AG10803 (cell line): Measurements from ENCODE around the gene PAX8.

Source experiments
- DNase-seq: peaks from one replicate; pipeline ENCODE4 v3.0.0; 2010; ENCODE audit warnings: low read depth
- H3K4me3 ChIP-seq: 2 replicates; pipeline ENCODE4 v1.5.1; 2011; ENCODE audit warnings: mild to moderate bottlenecking, low read length, control low read depth
- CTCF ChIP-seq: conservative IDR thresholded peaks from 2 replicates; pipeline ENCODE4 v1.5.1; 2011; ENCODE audit warnings: mild to moderate bottlenecking, low read length, control low read depth, inconsistent platforms

PAX8 gene

DNA sequence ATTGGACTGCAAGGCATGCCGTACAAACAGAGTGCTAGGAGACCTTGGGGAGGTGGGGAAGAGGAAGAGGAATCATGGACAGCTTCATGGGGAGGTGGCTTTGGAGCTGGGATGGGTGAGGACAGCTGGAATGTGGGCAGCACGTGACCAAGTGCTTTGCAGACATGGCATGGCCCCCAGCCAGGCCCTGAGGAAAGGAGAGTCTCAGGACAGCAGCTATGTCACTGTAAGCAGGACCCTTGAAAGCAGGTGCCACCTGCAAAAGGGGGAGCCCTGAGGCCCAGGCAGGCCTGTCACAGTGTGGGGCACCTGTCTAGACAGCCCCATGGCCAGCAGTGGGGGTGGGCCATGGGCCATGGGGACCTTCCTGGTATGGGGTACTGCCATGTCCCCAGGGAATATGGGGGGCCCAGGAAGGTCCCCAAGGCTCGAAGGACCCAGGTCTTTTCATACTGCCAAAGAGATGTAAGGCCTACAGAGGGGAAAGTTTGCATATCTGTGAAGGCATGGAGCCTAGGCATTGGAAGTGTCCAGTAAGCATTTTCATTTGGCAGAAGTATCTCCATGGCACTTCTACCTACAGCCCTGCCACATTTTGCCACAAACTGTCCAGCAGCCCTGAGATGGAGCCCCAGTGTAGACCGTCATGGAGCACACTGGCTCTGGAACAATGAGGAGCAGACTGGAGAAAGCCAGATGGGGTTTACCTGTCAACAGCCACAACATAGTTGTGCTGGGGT is 9.9 kb downstream of the PAX8 start:
- no peak overlapping the region for H3K4me3 ChIP-seq
- TF ChIP-seq CTCF = no peak
- DNase-seq = no peak

DNA sequence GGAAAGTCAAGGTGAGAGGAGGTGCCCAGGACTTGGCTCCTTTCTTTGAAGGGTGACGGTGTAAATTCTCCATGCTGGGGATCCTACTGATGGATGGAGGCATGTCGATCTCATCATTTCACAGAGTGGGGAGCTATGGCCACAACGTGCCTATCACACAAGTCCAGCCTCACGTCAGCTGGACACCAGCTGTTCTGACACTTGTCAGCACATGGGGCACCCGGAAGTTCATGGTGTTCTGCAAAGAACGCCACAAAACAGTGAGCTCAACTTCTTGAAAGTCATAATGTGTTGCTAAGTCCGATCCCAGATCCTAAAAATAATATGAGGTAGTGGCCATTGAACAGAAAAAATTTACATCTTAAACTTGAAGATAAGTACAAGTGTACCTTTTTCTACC is 12.3 kb downstream of the PAX8 start:
- DNase-seq = no peak
- H3K4me3 ChIP-seq = no peak overlapping the region
- no peak for TF ChIP-seq CTCF

- no peak for DNase-seq
- no peak for TF ChIP-seq CTCF
- H3K4me3 ChIP-seq = no peak overlapping the region
Measured at GRCh38 chr2:113264713-113265403, 13.9 kb downstream of the PAX8 start.

DNA sequence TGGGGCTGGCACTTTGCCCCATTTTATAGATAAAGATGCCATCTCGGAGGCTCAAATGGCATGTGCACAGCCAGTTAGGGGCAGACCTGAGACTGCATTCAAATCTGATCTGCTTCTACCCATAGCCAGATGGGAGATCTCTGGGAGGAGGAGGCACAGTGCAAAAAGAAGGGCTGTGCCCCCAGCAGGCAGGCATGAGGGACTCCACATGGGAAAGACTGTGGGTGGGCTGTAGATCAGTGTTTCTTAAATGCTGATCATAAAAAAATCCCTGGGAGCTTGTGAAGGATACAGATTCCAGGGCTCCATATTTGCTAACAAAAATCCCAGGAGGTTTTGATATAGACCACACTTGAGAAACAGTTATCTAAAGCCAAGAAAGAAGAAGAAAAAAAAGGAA is 15.2 kb downstream of the PAX8 start:
- no peak for TF ChIP-seq CTCF
- no peak for DNase-seq
- H3K4me3 ChIP-seq = no peak overlapping the region

DNA sequence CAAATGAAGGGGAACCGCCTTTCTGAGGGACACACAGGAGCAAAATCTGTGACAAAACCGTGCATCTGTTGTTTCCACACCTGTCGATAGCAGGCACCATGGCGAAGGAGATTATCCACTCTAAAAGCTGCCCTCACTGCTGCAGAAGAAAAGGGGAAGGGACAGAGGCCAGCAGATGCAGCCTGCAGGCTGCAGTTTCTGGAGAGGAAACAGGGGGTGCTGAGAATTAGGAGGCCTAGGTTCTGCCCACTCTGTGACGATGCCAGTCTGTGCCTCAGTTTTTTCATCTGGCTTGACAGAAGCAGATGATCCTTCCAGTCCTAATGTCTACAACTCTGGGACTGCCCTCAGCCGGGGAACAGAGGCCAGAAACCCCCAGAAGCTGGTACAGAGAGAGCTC is 17.7 kb downstream of the PAX8 start:
- no peak for TF ChIP-seq CTCF
- H3K4me3 ChIP-seq = no peak overlapping the region
- DNase-seq = no peak

DNA sequence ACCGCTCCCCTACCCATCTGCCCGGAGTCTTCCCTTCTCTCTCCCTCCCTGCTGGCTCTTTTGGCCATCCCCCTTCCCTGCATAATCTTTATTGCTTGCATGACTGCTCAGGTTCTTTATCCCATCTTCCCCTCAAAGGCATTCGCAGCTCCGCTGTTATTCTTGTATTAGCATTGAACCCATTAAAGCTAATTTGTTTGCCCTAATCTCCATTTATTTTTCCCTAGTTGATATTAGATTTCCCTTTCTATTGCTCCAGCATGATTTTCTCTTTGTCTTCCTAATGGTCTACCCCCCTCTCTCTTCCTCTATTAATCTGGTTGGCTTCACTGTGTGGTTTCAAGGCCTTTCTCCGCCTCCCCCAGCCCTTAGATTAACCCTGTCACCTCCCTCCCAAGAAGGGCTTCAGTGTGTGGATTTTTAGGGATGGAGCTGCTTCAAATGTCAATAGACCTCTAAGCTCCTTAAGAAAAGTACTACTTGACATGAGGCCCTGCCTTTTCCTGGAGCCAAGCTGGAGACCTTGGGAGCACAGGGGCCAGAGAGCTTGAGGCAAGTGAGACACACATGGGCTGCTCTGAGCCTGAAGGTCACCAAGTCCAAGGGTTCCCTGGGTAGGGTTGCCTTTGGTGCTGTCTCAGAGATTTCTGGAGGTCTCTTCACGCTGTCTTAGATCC is 20.1 kb downstream of the PAX8 start:
- no peak for DNase-seq
- no peak for TF ChIP-seq CTCF
- no peak overlapping the region for H3K4me3 ChIP-seq
